HepG2 (cell line): Measurements from ENCODE around the gene ANP32A. TPM values are rescaled to one million over a fixed set of nuclear protein-coding genes. Genes with fewer than 3 reads are reported as not detected.

Experiments used
- ADNP ChIP-seq: sonication (generic); formaldehyde crosslinking; IDR thresholded peaks from 2 replicates; pipeline ENCODE4 v1.4.0; 2020; ENCODE audit warnings: missing genetic modification reagents
- GABPB1 ChIP-seq: IDR thresholded peaks from 2 replicates; pipeline ENCODE4 v1.6.1; 2016; ENCODE audit warnings: mild to moderate bottlenecking, missing genetic modification reagents, moderate library complexity, missing compliant biosample characterization
- GMEB1 ChIP-seq: sonication (generic); formaldehyde crosslinking; IDR thresholded peaks from 2 replicates; pipeline ENCODE4 v1.5.1; 2020; ENCODE audit warnings: missing genetic modification reagents, mild to moderate bottlenecking, borderline replicate concordance
- KMT2B ChIP-seq: IDR thresholded peaks from 2 replicates; pipeline ENCODE4 v1.6.1; 2016; ENCODE audit warnings: missing genetic modification reagents, missing compliant biosample characterization
- MXD4 ChIP-seq: IDR thresholded peaks from 2 replicates; pipeline ENCODE4 v1.6.1; 2016; ENCODE audit warnings: mild to moderate bottlenecking, missing biosample characterization, missing genetic modification reagents
- ONECUT2 ChIP-seq: sonication (generic); formaldehyde crosslinking; IDR thresholded peaks from 2 replicates; pipeline ENCODE4 v1.4.0; 2020; ENCODE audit warnings: missing genetic modification reagents
- PLSCR1 ChIP-seq: sonication (generic); formaldehyde crosslinking; IDR thresholded peaks from 2 replicates; pipeline ENCODE4 v1.5.0; 2020; ENCODE audit warnings: missing genetic modification reagents, mild to moderate bottlenecking, borderline replicate concordance
- RFX1 ChIP-seq: fragments of 450-650 bp; IDR thresholded peaks from 2 replicates; pipeline ENCODE4 v1.6.1; 2017
- SALL1 ChIP-seq: sonication (generic); formaldehyde crosslinking; IDR thresholded peaks from 2 replicates; pipeline ENCODE4 v1.8.0; 2022; ENCODE audit warnings: mild to moderate bottlenecking, missing genetic modification reagents
- SNAI1 ChIP-seq: sonication (generic); formaldehyde crosslinking; IDR thresholded peaks from 2 replicates; pipeline ENCODE4 v1.5.0; 2020; ENCODE audit warnings: mild to moderate bottlenecking, missing genetic modification reagents, borderline replicate concordance
- SYNCRIP ChIP-seq: fragments of 200-400 bp; formaldehyde crosslinking; IDR thresholded peaks from 2 replicates; pipeline ENCODE4 v1.6.1; 2018; ENCODE audit warnings: mild to moderate bottlenecking, low read depth, low read length; ENCODE audit not compliant: insufficient read depth
- TFDP2 ChIP-seq: sonication (generic); formaldehyde crosslinking; IDR thresholded peaks from 2 replicates; pipeline ENCODE4 v1.4.0; 2020; ENCODE audit warnings: missing genetic modification reagents
- YY1 ChIP-seq: IDR thresholded peaks from 2 replicates; pipeline ENCODE4 v1.6.1; 2011; ENCODE audit warnings: low read length, low read depth, moderate library complexity, mild to moderate bottlenecking; ENCODE audit not compliant: insufficient read depth, insufficient replicate concordance
- ZBTB26 ChIP-seq: IDR thresholded peaks from 2 replicates; pipeline ENCODE4 v1.6.1; 2016; ENCODE audit warnings: missing compliant biosample characterization, missing genetic modification reagents, borderline replicate concordance
- ZBTB33 ChIP-seq: sonication (generic); formaldehyde crosslinking; IDR thresholded peaks from 2 replicates; pipeline ENCODE4 v1.4.0; 2020; ENCODE audit warnings: missing genetic modification reagents
- ZFP36L2 ChIP-seq: sonication (generic); formaldehyde crosslinking; IDR thresholded peaks from 2 replicates; pipeline ENCODE4 v1.4.0; 2020; ENCODE audit warnings: missing genetic modification reagents
- ZNF468 ChIP-seq: sonication (generic); formaldehyde crosslinking; IDR thresholded peaks from 2 replicates; pipeline ENCODE4 v1.8.0; 2022; ENCODE audit warnings: mild to moderate bottlenecking, moderate library complexity, missing genetic modification reagents
- ZNF503 ChIP-seq: sonication (generic); formaldehyde crosslinking; IDR thresholded peaks from 2 replicates; pipeline ENCODE4 v1.4.0; 2020; ENCODE audit warnings: missing genetic modification reagents
- ZNF772 ChIP-seq: sonication (generic); formaldehyde crosslinking; IDR thresholded peaks from 2 replicates; pipeline ENCODE4 v1.5.0; 2020; ENCODE audit warnings: mild to moderate bottlenecking, missing genetic modification reagents
- polyA plus RNA-seq, 8 experiments: library from polyadenylated mRNA; depleted of rRNA in 3 of 8; stranded (reverse) in 7 of 8; unstranded in 1 of 8; fragments of >200 nt; fragmentation: Illumina TruSeq in 4 of 8; extraction: Trizol in 4 of 8; gene quantifications; 2 replicates each; pipeline versions ENCODE4 v1.2.1 to v1.2.3, GENCODE V29; 2011 to 2016; ENCODE audit warnings: low read depth in 4 of 8, missing spikeins in 1 of 8, mixed read lengths in 1 of 8; ENCODE audit not compliant: insufficient read depth in 1 of 8
- total RNA-seq, 5 experiments: library from RNA; depleted of rRNA; stranded (reverse); fragments of >200 nt; fragmentation: Illumina TruSeq; extraction: Trizol; gene quantifications; 2 replicates each; pipeline ENCODE4 v1.2.3, GENCODE V29; 2016; ENCODE audit warnings: low read depth in 1 of 5

Gene ANP32A
- total and polyA plus RNA-seq, 2 of the 13 experiments (the other 11 are each of a cell fraction or from before 2014, with no cell fraction given) = 60.6 to 206 TPM

- no peak for TF ChIP-seq ZBTB33 (CRISPR knock-in tag)
- no peak for TF ChIP-seq ZNF468
- no peak for TF ChIP-seq ADNP
- no peak for TF ChIP-seq SYNCRIP
- no peak for TF ChIP-seq ZFP36L2 (CRISPR knock-in tag)
- peak; percentile 13; the same call in 1 of the 2 replicates for TF ChIP-seq RFX1
- no peak; the same call in 1 of the 2 replicates for TF ChIP-seq TFDP2 (CRISPR knock-in tag)
- no peak for TF ChIP-seq ZNF503
- 0 out of 2 replicates have a peak, but pooled peaks have one; percentile 43 for TF ChIP-seq KMT2B
- no peak for TF ChIP-seq MXD4 (CRISPR knock-in tag)
- peak; percentile 68; the same call in 1 of the 2 replicates for TF ChIP-seq GABPB1 (CRISPR knock-in tag)
- TF ChIP-seq ONECUT2 (CRISPR knock-in tag) = peak; percentile 75; the same call in 1 of the 2 replicates
- peak; percentile 66; the same call in 1 of the 2 replicates for TF ChIP-seq ZNF772 (CRISPR knock-in tag)
- no peak for TF ChIP-seq PLSCR1
- TF ChIP-seq SALL1 (CRISPR knock-in tag) = peak; percentile 23; the same call in 1 of the 2 replicates
- peak; percentile 62; the same call in 1 of the 2 replicates for TF ChIP-seq ZBTB26
- TF ChIP-seq GMEB1 (CRISPR knock-in tag) = peak; percentile 25
- TF ChIP-seq YY1 = peak; percentile 70
- TF ChIP-seq SNAI1 (CRISPR knock-in tag) = peak; percentile 27; the same call in 1 of the 2 replicates
These were observed at the start of gene ANP32A (continued) for GRCh38 chr15:68820295-68821189.
